GM21447 (cell line): Measurements from ENCODE around the gene DPP6.
"Not testable (repeated sequence)": the region's sequence is repeated elsewhere in the genome, so short reads cannot be mapped to it uniquely, and the experiment has no call there.

Source experiments
- ATAC-seq: cut with Tn5 transposase; IDR thresholded peaks from one replicate; pipeline ENCODE4 v1.9.1; 2021; ENCODE audit not compliant: unreplicated experiment

Gene DPP6

GRCh38 chr7:154148791-154149516 is 96.8 kb downstream of the DPP6 start:
- not testable (repeated sequence) for ATAC-seq

GRCh38 chr7:154150656-154151055 is 98.5 kb downstream of the DPP6 start:
- not testable (repeated sequence) for ATAC-seq

GRCh38 chr7:154151306-154151705 is 99.1 kb downstream of the DPP6 start:
- not testable (repeated sequence) for ATAC-seq

- not testable (repeated sequence) for ATAC-seq
Measured at GRCh38 chr7:154155928-154156327, 103.7 kb downstream of the DPP6 start.

- ATAC-seq = not testable (repeated sequence)
Measured at GRCh38 chr7:154162921-154163320, 110.7 kb downstream of the DPP6 start.

- ATAC-seq = not testable (repeated sequence)
Measured at GRCh38 chr7:154163642-154164041, 111.4 kb downstream of the DPP6 start.

GRCh38 chr7:154167051-154167450 is 114.9 kb downstream of the DPP6 start:
- no peak for ATAC-seq

- ATAC-seq = no peak
Measured at GRCh38 chr7:154167807-154168206, 115.6 kb downstream of the DPP6 start.

- ATAC-seq = no peak
Measured at GRCh38 chr7:154171422-154171821, 119.2 kb downstream of the DPP6 start.

GRCh38 chr7:154172236-154172635 is 120.0 kb downstream of the DPP6 start:
- no peak for ATAC-seq

GRCh38 chr7:154177584-154177983 is 125.4 kb downstream of the DPP6 start:
- no peak for ATAC-seq

- ATAC-seq = no peak
Measured at GRCh38 chr7:154178895-154179294, 126.7 kb downstream of the DPP6 start.

- no peak for ATAC-seq
Measured at GRCh38 chr7:154183482-154183881, 131.3 kb downstream of the DPP6 start.

- ATAC-seq = no peak
Measured at GRCh38 chr7:154183946-154184345, 131.7 kb downstream of the DPP6 start.

- no peak for ATAC-seq
Measured at GRCh38 chr7:154186811-154187210, 134.6 kb downstream of the DPP6 start.

- ATAC-seq = no peak
Measured at GRCh38 chr7:154188330-154188729, 136.1 kb downstream of the DPP6 start.

GRCh38 chr7:154195266-154195665 is 143.1 kb downstream of the DPP6 start:
- no peak for ATAC-seq

GRCh38 chr7:154198481-154198880 is 146.3 kb downstream of the DPP6 start:
- no peak for ATAC-seq

- no peak for ATAC-seq
Measured at GRCh38 chr7:154200241-154200640, 148.0 kb downstream of the DPP6 start.

- ATAC-seq = no peak
Measured at GRCh38 chr7:154202002-154202401, 149.8 kb downstream of the DPP6 start.

- no peak for ATAC-seq
Measured at GRCh38 chr7:154204046-154204445, 151.8 kb downstream of the DPP6 start.

- no peak for ATAC-seq
Measured at GRCh38 chr7:154212861-154213260, 160.7 kb downstream of the DPP6 start.
